Nephron (organoid): ENCODE measurements around the gene NOP56.

Experiments
- H3K27ac Mint-ChIP-seq, 3 experiments: 2 replicates each; pipeline ENCODE4 v1.8.0; 2020; ENCODE audit warnings: mixed read lengths in 3 of 3, mild to moderate bottlenecking in 2 of 3, moderate library complexity in 1 of 3
- H3K27me3 Mint-ChIP-seq: 2 replicates; pipeline ENCODE4 v1.8.0; 2021; ENCODE audit warnings: low read depth, mild to moderate bottlenecking, moderate library complexity, mixed read lengths
- H3K36me3 Mint-ChIP-seq: 2 replicates; pipeline ENCODE4 v1.8.0; 2020; ENCODE audit warnings: low read depth, mixed read lengths
- H3K4me1 Mint-ChIP-seq: 2 replicates; pipeline ENCODE4 v1.8.0; 2020; ENCODE audit warnings: mixed read lengths
- H3K4me3 Mint-ChIP-seq, 3 experiments: 2 replicates each; pipeline ENCODE4 v1.8.0; 2020; ENCODE audit warnings: mild to moderate bottlenecking in 3 of 3, mixed read lengths in 3 of 3, moderate library complexity in 2 of 3
- H3K9me3 Mint-ChIP-seq: 2 replicates; pipeline ENCODE4 v1.8.0; 2020; ENCODE audit warnings: mixed read lengths
- TF ChIP-seq, protein P1 (sequence below), 3 experiments: fragments of 200-600 bp; sonication (generic); IDR thresholded peaks; one replicate each; pipeline ENCODE4 v1.5.0; 2021; ENCODE audit warnings: antibody characterized with exemption in 3 of 3; ENCODE audit not compliant: unreplicated experiment in 3 of 3

NOP56 gene

DNA sequence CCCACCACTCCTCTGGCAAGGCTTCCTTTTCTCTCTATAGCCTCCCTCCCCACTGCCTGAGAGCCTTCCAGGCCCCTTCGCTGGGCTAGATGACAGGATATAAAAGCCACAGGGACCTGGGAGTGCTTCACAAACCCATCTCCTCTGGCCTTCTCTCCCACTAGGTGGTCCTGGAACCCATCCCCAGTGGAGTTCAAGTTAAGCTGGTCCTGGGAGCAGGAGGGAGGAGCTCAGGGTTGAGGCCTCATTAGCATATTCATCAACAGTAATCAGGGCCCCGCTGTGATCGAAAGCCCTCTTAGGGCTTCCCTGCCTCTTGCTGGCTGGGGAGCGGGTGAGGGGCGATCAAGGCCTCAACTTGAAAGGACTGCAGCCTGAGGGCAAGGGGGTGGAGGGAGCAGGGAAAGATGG lies 49.2 kb downstream of the NOP56 start:
- Mint-ChIP-seq H3K27me3 (peaks cover 30% of the 10 kb centered on the region), H3K36me3 (peaks cover 6% of the 10 kb centered on the region), H3K9me3 (no peaks in the 10 kb centered on the region), H3K4me3 (no peak overlapping the region), H3K27ac (no peak overlapping the region), H3K4me1 (peaks cover 29% of the 10 kb centered on the region)
- TF ChIP-seq, protein P1, sequence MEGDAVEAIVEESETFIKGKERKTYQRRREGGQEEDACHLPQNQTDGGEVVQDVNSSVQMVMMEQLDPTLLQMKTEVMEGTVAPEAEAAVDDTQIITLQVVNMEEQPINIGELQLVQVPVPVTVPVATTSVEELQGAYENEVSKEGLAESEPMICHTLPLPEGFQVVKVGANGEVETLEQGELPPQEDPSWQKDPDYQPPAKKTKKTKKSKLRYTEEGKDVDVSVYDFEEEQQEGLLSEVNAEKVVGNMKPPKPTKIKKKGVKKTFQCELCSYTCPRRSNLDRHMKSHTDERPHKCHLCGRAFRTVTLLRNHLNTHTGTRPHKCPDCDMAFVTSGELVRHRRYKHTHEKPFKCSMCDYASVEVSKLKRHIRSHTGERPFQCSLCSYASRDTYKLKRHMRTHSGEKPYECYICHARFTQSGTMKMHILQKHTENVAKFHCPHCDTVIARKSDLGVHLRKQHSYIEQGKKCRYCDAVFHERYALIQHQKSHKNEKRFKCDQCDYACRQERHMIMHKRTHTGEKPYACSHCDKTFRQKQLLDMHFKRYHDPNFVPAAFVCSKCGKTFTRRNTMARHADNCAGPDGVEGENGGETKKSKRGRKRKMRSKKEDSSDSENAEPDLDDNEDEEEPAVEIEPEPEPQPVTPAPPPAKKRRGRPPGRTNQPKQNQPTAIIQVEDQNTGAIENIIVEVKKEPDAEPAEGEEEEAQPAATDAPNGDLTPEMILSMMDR (IDR thresholded peaks at IDR 0.05; ENCODE audit: unreplicated experiment in 3 of 3): no peak

DNA sequence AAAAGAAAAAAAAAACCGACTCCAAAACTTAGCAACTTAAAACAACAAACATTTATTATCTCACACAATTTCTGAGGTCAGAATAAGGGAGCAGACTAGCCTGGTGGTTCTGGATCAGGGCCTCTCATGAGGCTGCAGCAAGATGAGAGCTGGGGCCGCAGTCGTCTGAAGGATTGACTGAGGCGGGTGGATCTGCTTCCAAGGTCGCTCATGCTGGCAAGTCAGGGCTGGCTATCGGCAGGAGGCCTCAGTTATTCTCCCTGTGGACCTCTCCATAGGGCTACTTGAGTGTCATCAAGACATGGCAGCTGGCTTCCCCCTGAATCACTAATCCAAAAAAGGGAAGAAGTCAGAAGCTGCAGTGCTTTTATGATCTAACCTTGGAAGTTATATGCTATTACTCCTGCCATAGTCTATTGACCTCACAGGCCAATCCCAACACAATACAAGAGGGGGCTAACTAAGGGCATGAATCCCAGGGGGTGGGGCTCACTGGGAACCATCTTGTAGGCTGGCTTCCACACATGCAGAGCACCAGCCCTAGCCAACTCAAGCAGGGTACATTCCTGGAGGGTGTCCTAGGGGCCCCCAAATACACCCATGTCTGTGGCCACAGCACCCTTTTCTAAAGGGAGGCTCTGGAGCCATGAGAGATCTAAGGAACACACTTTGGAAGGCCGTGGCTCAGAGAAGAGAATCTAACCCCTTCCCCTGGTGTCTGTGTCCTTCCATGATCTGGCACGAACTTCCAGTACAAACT lies 51.5 kb downstream of the NOP56 start:
- TF ChIP-seq, protein P1 (IDR thresholded peaks at IDR 0.05; ENCODE audit: unreplicated experiment in 3 of 3): no peak
- peaks cover 6% of the 10 kb centered on the region for H3K36me3 Mint-ChIP-seq
- no peak overlapping the region for H3K4me3 Mint-ChIP-seq
- H3K27ac Mint-ChIP-seq: no peak overlapping the region
- peaks cover 23% of the 10 kb centered on the region for H3K27me3 Mint-ChIP-seq
- H3K9me3 Mint-ChIP-seq: no peaks in the 10 kb centered on the region
- H3K4me1 Mint-ChIP-seq: peaks cover 15% of the 10 kb centered on the region

DNA sequence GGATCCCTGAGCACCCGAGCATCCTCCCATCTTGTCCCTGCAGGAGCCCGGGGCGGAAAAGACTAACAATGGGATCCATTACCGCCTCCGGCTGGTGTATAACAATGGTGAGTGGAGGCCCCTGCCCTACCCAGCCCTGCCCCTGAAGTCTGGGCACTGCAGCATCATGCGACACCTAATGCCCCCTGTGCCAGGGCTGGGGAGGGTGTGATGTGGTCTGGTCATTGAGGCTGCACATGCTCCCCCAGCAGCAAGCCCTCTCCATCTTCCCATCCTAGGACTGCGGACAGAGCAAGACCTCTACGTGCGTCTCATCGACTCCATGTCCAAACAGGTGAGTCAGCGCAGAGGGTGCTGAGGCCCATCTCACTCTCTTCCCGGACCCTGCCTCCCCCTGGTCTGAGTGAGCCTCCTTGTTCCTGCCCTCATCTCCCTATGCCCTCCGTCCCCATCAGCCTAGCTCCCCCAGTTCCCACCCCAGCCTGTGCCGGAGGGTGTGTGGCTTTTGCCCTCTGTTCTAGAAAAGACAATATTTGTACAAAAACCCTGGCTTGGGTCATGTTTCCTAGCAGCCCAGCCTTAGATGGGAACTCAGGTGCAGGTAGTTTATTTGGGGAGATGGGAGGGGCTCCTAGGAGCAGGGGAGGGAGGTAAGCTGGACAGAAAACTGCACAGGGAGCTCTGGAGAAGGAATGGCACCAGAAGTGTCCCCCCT lies 53.7 kb downstream of the NOP56 start:
- Mint-ChIP-seq H3K4me3 (no peak overlapping the region), H3K27ac (no peak overlapping the region), H3K4me1 (peaks cover 5% of the 10 kb centered on the region), H3K36me3 (no peaks in the 10 kb centered on the region), H3K27me3 (peaks cover 4% of the 10 kb centered on the region), H3K9me3 (no peaks in the 10 kb centered on the region)
- TF ChIP-seq, protein P1 (IDR thresholded peaks at IDR 0.05; ENCODE audit: unreplicated experiment in 3 of 3): no peak

DNA sequence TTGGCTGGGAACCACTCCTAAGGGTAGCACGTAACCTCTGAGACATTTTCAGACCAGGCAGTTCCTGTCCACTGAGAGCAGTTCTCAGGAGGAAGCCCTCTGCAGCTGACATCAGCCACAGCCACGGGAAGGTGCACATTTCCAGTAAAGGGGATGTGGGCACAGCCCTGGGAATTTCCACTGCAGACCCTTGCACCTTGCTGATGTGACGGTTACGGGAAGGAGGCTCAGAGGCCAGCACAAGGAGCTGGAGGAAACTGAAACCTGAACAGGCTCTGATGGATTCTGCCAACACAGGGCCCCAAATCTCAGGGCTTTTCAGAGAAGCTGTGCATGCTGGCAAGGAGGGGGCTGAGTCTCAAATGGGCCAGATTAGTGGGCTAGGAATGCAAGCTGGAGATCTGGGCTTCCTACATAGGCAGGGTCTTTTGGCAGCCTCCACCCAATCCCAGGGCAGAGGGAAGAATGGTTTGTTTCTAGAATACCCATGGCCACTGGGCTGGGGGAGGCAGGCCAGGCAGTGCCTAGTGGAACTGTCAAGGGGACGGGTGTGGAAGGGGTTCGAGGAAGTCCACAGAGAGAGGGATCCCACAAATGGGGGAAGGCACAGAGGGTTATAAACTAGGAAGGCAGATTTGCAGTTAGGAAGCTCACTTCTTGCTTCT lies 54.4 kb downstream of the NOP56 start:
- H3K27me3 Mint-ChIP-seq: peaks cover 2% of the 10 kb centered on the region
- peaks cover under 1% of the 10 kb centered on the region for H3K4me1 Mint-ChIP-seq
- H3K4me3 Mint-ChIP-seq: no peak overlapping the region
- no peak overlapping the region for H3K27ac Mint-ChIP-seq
- TF ChIP-seq, protein P1 (IDR thresholded peaks at IDR 0.05; ENCODE audit: unreplicated experiment in 3 of 3): no peak
- no peaks in the 10 kb centered on the region for H3K9me3 Mint-ChIP-seq
- H3K36me3 Mint-ChIP-seq: no peaks in the 10 kb centered on the region

DNA sequence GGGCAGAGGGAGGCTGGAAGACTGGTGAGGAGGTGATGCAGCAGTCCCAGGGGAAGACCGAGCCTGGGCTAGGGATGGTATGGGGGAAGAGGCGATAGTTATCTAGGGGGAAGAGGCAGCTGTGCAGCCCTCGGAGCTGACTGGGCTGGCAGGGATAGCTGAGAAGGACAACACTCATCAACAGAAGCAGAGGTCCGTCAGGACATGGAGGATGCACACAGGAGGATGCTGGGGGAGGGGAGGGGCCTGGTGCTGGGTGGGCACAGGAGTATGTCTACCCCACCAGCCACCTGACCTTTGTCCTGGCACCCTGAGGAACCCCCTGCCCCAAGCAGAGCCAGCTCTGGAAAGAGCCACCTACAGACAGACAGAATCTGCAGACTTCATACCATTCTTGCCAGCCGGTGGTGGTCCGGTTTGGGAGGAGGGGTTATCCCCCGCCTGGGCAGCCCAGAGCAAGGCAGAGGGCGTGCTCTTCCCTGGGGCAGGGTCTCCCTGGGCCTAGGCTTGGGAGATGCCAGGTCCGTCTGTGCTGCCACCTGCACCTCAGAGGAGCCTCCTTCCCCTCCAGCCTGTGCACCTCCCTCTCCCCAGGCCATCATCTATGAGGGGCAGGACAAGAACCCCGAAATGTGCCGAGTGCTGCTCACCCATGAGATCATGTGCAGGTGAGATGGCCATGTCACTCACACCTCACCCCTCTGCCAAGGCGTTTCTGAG lies 55.1 kb downstream of the NOP56 start:
- H3K27ac Mint-ChIP-seq: no peak overlapping the region
- H3K27me3 Mint-ChIP-seq: no peaks in the 10 kb centered on the region
- no peaks in the 10 kb centered on the region for H3K4me1 Mint-ChIP-seq
- H3K36me3 Mint-ChIP-seq: no peaks in the 10 kb centered on the region
- H3K9me3 Mint-ChIP-seq: no peaks in the 10 kb centered on the region
- TF ChIP-seq, protein P1 (IDR thresholded peaks at IDR 0.05; ENCODE audit: unreplicated experiment in 3 of 3): no peak
- no peak overlapping the region for H3K4me3 Mint-ChIP-seq
